HG02759 (cell line): ENCODE measurements around the gene RAB25.

Experiments
- ATAC-seq: cut with Tn5 transposase; IDR thresholded peaks from one replicate; pipeline ENCODE4 v1.9.1; 2021; ENCODE audit warnings: mild to moderate bottlenecking, moderate library complexity; ENCODE audit not compliant: unreplicated experiment

Gene RAB25

DNA sequence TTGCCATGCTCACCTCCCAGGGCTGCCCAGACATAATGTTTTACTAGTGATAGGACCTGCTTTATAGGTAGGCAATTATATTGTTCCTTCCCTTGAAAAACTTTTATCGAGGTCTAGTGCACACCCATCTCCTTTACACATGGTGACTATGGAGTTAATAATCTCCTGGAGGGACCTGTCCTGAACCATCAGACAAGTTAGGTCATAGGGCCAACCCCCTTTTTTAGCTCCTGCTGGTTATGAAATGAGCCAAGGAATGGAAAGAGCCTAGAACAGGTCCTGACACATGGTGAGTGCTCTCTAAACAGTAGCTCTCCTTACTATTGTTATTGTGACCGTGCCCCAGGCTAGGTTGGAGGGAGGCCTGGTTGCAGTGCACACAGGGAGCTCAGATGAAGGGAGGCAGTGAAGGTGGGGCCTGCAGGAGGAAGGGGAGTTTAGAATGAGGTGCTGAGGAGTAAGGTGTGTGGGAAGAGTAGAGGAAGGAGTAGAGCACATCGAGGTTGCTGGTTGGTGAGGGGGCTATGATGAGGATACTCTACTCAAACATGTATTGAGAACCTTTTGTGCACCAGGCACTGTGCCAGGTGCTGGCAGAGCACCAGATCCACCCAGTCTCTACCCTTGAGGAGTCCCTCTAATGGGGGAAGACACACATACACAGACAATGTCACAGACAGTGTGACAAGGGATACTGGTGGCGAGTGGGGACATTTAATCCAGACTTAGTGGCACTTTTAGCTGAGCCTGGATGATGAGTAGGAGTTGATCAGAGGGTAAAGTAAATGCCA is 39.4 kb downstream of the RAB25 start:
- ATAC-seq = no peak

DNA sequence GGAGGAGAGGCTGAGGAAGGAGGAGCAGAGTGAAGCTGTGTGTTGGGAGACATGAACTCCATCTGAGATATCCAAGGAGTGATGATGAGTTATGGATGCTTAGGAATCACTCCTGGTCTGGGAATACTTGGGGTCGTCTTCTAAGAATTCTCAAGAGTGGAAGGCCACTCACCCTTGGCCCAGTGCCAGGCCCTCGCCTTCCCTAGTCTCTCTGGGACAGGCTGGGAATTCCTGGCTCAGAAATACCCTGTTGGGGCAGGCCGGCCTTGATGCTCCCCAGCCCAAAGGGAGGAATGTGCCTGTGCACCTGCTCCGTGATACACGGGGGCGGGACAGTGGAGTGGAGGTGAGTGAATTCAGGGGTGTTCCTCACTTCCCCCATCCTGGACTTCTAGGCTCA is 40.9 kb downstream of the RAB25 start:
- ATAC-seq = no peak

DNA sequence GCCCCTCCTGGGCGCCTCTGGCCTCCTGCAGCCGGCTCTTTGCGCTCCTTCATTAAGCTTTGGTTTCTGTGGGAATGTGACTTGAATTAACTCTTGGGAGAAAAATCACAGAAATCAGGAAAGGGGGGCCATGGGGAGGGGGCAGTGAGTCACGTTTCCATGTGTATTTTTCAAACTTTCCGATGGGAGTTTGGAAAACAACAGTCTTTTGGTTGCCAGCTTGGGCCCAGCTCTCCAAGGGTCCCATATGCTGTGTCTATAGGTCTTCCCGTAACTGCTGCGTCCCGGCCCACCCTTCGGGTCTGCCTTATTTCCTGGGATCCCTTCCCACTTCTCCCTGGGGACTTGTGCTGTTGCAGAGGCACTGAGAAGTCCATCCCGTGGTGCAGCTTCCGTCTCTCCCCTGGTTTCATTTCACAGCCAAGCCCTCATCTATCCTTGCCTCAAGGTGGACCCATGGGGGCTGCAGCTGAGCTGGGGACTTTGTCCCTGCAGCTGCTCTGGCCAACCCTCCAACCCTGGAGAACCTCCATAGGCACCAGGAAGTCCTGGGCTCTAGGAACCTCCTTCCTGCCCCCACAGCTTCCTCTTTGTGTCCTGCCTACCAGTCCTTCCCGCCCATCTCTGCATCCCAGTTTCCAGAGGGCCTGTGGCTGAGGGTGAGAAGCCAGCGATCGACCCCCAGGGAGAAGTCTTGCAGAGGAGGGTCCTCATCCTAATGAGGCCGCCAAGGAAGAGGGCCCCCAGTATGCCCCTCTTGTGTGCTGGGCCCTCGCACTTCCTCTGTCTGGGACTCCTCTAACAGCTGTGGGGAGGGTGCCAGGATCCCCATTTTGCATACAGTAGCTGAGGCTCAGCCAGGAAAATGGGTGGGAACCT is 41.9 kb downstream of the RAB25 start:
- no peak for ATAC-seq

DNA sequence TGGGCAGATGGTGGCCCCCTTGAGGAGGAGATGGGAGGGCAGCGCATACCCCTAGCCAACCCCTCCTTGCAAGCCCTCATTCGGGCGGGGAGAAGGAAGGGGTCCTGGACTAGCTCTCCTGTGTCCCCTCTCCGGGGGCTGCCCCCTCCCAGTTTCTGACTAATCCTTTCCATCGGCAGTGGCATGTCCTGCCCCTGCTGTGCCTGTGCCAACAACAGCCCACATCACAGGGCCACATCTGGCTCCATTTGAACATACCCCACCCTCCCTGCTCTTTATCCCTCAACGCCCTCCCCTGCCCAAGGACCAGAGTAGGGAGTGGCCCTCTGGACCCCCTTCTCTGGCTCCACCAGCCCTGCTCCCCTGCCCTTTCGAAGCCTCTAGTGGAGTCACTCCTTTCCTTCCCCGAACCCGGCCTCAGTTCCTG is 42.6 kb downstream of the RAB25 start:
- no peak for ATAC-seq

DNA sequence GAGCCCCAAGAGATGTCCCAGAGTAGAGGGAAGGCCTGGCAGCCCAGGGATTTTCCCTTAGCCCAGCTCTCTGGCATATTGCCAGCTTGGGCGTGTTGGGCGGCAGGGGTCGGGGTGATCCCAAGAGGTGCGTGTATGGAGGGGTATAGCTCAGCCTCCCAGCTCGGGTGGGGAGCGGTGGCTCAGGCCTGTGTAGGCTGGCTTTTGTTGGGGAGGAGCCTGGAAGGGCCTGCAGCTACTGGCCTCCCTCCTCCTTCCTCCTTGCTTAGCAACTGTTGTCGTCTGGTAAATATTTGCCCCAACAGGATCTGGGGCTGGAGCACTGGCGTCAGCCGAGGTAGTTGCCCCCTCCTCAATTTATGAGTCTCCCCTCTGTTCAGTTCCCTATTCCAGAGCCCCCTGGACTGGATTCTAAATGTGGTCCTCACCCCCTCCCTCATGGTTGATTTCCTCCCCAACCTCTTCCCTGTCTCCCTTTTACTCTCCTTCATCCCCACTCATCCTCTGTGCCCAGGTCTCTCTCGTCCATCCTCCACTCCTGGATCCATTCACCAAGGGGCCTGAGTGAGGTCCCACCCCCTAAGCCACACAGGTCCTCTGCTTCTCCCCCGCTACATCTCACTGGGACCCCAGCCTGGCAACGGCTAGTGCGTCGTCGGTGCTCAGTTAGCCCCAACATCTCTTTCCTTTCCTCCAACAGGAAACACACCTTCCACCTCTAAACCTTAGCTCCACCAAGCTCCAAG is 43.3 kb downstream of the RAB25 start:
- ATAC-seq = no peak

DNA sequence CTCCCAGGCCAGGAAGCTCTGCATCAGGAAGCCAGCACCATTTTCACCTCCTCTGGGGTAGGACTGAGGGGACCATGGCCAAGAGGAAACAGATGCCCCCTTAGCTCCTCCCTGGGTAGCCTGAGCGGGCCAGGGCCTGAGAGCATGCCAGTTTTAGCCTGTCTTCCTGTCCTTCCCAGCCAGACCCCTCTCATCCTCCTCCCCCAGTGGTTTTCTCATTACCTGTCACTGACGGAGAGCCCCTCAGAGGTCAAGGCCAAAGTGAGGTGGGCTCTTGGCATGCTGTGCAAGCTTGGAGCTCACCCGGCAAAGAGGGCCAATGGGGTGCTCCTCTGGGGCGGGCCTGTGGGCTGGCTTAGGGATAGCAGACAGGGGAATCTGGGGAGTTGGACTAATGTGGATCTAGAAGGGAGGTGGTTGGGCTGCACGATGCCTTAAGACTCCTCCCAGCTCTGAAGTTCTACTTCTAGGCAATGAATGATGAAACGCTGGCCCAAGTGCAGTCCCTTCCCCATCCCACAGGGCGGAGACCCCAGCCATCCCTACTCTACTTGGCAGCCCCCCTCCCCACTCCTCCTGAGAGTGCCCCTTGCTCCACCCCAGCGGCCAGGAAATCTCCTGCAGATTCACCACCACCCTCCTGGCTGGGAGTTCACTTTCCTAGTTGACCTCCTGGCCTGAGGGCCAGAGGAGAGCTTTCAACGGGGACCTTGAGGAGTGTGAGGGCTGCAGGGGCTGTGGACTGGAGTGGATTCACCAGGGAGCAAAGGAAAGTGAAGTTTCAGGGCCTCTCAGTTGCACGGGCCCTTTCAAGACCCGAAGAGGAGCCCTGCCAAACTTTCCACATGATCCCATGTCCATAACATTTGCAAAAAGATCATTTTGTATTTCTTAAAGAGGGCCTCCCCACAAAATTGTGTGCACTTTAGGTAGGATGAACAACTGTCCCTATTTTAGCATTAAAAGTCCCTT is 44.2 kb downstream of the RAB25 start:
- no peak for ATAC-seq

DNA sequence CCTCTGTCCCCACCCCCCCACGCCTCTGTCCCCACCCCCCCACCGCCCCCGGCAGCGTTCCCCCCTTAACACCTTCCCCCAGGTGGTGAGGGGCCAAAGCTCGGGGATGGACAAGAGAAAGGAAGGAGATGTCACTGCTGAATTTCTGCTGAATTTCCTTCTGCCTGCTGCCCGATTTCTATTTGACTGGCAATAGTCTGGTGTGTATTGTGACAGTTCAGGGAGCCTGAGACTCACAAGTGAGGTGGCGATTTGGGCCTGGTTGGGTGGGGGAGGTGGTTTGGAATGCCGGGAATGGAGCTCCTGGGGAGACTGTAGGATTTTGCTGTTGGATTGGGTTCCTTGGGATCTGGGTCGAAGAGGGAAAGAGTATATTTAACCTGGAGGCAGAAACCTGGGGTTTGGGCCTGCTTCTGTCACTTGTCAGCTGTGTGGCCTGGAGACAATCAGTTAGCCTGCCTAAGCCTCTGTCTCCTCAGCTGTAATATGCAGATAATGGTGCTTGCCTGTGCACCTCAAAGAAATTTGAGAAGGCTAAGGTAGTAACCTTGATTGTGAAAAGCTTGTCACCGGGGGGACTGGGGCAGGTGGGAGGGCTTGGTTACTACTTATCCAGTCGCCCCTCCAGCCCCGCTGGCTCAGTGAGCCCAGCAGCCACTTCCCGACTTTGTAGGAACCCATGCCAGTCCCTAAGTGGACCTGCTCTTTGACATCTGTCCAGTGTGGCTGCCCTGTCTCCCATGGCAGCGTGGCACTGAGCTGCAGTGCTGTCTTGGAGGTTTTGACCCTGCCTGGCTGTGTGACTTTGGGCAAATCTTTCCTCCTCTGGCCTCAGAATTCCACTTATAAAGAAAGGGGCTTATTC is 45.9 kb downstream of the RAB25 start:
- ATAC-seq = peak; percentile 1

DNA sequence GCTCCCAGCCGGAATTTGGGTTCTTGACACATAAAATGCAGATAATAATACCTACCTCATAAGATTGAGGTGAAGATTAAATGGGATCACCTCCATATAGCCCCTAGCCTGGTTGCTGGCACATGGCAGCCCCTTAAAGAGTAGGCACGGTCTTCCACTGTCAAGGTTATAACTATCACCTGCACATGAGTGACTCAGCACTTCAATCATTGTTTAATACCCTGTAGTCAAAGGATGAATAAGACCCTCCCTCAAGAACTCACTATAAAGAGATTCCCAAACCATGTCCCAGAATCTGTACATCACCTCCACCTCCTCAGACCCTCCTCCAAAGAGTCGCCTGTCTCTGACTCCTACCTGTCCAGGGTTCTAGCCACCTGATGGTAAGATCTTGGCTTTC is 47.1 kb downstream of the RAB25 start:
- no peak for ATAC-seq

DNA sequence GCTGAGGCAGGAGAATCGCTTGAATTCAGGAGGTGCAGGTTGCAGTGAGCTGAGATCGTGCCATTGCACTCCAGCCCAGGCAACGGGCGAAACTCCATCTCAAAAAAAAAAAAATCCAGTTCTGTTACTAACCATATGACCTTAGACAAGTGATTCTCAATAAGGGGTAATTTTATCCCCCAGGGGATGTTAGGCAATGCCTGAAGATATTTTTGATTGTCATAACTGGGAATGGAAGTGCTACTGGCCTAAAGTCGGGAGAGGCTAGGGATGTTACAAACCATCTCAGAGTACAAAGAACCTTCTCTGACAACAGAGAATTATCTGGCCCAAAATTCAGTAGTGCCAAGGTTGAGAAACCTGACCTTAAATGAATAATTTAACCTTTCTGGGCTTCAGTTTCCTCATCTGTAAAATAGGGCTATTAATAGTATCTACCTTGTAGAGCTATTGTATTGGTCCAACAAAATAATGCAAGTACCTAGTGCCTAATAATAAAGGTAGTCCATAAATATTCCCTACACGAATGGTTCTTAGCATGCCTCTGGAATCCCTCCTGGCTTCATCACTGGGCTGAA is 47.8 kb downstream of the RAB25 start:
- ATAC-seq = no peak

DNA sequence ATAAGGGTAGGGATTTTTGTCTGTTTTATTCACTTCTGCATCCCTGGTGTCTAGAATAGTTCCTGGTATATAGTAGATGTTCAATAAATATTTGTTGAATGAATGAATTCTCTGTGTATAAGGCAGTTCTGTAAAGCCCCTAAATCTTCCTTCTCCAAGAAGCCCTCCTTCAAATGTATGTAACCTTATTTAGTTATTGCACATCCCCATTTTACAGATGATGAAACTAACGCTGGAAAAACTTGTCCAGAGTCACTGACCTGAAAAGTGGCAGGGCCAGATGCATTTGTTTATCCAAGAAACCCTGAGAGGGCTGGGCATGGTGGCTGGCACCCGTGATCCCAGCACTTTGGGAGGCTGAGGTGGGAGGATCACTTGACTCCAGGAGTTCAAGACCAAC is 49.3 kb downstream of the RAB25 start:
- ATAC-seq = no peak

DNA sequence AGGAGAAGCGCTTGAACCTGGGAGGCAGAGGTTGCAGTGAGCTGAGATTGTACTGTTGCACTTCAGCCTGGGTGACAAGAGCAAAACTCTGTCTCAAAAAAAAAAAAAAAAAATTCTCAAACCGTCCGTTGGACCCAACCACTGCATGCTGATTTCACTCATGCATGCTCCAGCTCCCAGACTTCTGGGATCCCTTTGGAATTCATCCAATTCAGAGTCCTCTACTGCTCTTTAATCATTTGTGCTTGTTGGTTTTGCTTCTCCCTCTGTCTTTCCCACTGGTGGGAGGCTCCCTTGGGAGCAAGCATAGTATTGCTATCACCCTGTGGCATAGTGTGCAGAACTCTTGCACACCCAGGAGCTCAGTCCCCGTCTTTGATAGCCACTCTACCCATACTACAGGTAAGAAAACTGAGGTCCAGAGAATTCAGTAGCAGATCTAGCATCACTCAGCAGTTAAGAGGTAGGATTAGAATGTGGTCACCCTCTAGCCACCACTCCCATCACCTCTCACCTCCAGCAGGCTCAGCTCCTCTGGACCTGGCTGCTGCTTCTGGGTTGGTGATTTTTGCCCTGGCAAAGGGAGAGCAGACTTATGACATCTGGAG is 50.5 kb downstream of the RAB25 start:
- ATAC-seq = no peak

DNA sequence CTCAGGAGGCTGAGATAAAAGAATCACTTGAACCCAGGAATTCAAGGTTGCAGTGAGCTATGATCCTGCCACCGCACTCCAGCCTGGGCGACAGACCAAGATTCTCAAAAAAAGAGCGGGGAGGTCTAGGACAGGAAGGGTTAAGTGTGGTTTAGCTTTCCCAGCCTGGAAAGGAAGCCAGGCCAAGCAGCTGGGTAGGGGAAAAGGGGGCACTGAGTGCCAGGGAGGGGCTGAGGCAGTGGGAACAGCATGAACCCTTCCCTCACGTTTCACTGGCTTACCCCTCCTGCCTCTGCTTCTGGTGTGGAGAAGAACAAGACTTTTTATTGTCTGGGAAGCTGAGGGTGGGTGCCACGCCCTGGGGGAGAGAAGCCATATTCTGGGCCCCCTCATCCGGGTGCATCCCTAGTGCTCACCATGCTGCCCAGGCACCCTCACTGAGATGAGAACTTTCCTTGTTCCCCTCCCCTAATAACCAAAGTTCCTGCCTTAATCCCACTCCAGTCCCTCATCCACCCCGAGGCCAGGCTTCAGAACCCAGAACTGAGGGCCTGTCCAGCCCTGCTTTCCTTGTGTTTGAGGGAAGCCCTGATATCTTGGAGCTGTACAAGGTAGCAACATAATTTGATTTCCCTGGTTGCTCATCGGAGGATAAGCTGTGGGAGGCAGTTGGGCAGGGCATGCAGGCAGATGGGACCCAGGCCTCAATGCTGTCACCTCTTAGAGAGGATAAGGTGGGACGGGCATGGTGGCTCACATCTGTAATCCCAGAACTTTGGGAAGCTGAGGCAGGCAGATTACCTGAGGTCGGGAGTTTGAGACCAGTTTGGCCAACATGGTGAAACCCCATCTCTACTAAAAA is 51.5 kb downstream of the RAB25 start:
- no peak for ATAC-seq

DNA sequence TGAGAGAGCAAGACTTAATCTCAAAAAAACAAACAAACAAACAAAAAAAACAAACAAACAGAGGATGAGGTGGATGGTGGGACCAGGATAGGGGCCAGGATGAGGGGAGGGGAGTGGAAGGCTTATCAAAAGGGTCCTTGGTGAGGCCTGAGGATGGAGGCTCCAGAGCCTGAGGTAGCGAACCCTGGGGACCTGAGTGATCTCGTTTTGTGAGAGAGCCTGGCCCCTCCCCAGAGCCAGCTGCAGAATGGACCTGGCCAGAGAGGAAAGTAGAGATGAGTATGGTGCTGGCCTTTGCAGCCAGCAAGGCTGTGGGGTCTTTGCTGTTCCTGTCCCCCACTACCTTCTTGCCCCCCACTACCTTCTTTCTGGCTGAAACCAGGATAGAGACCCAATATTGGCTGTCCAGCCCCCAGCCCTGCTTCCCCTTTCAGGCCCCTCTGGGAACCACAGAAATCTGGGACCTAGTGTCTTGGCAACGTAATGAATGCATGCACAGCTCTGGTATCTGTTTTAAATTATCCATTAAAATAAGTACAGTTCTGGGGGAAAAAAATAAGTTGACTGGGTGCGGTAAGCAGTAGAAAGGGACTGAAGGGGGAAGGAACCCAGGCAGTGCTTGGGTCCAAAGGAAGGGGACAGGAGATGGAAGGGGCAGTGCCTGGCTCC is 52.5 kb downstream of the RAB25 start:
- no peak for ATAC-seq

DNA sequence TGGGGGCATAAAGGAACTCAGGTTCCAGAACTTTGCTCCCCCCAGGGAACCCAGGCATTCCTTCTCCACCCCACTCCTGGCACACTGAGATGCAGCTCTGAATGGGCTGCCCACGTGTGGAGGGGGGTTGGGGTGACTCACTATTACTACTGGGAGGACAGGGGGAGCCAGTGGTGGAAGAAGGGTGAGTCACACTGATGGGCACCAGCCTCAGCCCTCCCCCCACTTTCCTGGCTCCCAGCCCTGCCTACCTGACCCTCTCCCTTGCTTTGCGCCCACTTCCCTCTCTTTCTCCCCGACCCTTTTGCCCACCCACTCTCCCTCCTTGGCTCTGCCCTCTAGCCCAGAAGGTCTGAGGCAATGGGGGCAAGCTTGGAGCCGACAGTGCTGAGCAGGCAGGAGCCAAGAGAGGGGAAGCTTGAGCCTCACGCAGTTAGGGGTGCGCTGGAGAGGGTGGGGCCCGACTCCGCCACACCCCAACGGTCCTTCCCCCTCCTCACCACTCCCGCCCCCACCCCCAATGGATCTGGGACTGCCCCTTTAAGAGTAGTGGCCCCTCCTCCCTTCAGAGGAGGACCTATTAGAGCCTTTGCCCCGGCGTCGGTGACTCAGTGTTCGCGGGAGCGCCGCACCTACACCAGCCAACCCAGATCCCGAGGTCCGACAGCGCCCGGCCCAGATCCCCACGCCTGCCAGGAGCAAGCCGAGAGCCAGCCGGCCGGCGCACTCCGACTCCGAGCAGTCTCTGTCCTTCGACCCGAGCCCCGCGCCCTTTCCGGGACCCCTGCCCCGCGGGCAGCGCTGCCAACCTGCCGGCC is 53.4 kb downstream of the RAB25 start, which contains the start of gene LMNA:
TSS of gene LMNA (plus strand) at position 611 of the 818 bp plus-strand sequence. CDS start 208 bp downstream, outside the sequence.
- peak; percentile 78 for ATAC-seq

DNA sequence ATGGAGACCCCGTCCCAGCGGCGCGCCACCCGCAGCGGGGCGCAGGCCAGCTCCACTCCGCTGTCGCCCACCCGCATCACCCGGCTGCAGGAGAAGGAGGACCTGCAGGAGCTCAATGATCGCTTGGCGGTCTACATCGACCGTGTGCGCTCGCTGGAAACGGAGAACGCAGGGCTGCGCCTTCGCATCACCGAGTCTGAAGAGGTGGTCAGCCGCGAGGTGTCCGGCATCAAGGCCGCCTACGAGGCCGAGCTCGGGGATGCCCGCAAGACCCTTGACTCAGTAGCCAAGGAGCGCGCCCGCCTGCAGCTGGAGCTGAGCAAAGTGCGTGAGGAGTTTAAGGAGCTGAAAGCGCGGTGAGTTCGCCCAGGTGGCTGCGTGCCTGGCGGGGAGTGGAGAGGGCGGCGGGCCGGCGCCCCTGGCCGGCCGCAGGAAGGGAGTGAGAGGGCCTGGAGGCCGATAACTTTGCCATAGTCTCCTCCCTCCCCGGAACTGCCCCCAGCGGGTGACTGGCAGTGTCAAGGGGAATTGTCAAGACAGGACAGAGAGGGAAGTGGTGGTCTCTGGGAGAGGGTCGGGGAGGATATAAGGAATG is 54.1 kb downstream of the RAB25 start:
- peak; percentile 24 for ATAC-seq
